ENCODE data around the gene TSR3.

The TSR3 gene

DNA sequence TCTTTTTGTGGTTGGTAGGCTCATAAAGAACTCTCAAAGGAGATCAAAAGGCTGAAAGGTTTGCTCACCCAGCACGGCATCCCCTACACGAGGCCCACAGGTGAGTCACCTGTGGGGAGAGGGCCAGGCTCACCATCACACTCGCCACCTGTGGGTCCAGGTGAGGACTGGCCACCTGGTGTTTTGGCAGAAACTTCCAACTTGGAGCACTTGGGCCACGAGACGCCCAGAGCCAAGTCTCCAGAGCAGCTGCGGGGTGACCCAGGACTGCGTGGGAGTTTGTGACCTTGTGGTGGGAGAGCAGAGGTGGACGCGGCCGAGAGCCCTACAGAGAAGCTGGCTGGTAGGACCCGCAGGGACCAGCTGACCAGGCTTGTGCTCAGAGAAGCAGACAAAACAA lies 11.1 kb upstream of the TSR3 start:
- Histone ChIP-seq H3K4ac (ENCODE audit: low read depth in 1 of 2, low read length in 2 of 2) (no peak overlapping the region), H3K14ac (ENCODE audit: low read length in 2 of 2) (no peak overlapping the region), H4K91ac (ENCODE audit: low read length) (no peak overlapping the region), H3K27me3 (ENCODE audit: control insufficient read depth in 1 of 2, insufficient read depth in 1 of 2, low read length in 2 of 2) (no peaks in the 10 kb centered on the region), H2BK120ac (ENCODE audit: low read depth, low read length) (no peak overlapping the region), H3K27ac (ENCODE audit: low read length, poor library complexity, severe bottlenecking) (no peak overlapping the region), H2AFZ (ENCODE audit: low read depth, low read length) (no peak overlapping the region), H3K23ac (ENCODE audit: low read length in 2 of 2) (no peak overlapping the region), H3K36me3 (ENCODE audit: control insufficient read depth in 1 of 2, insufficient read depth in 2 of 2, low read depth in 1 of 2, low read length in 2 of 2) (peaks cover 71 to 78% of the 10 kb centered on the region in 2 experiments), H4K8ac (ENCODE audit: low read length) (no peak overlapping the region), H2BK15ac (ENCODE audit: low read depth, poor library complexity, severe bottlenecking) (no peak overlapping the region), H3K4me2 (ENCODE audit: low read length, poor library complexity, severe bottlenecking) (no peak overlapping the region), H3K4me1 (ENCODE audit: control insufficient read depth, insufficient read depth, low read depth, low read length) (peaks cover 3% of the 10 kb centered on the region), H3K9ac (ENCODE audit: low read length) (no peak overlapping the region), H2BK5ac (ENCODE audit: low read depth, low read length, poor library complexity, severe bottlenecking) (no peak overlapping the region), H2AK5ac (ENCODE audit: low read length, severe bottlenecking) (no peak overlapping the region), H3K4me3 (ENCODE audit: insufficient read depth in 1 of 2, low read depth in 1 of 2, low read length in 2 of 2) (no peak overlapping the region), H3K18ac (ENCODE audit: low read depth in 1 of 2, low read length in 2 of 2) (no peak overlapping the region), H3K79me1 (replicated peaks; ENCODE audit: low read length, poor library complexity, severe bottlenecking) (peaks cover 47% of the 10 kb centered on the region), H3K9me3 (ENCODE audit: control insufficient read depth, low read length) (no peaks in the 10 kb centered on the region), H2BK12ac (ENCODE audit: low read length in 2 of 2) (no peak overlapping the region)
- 92% methylated on average over 9 of the region's 11 CpGs for WGBS
- DNase-seq, result no peak

DNA sequence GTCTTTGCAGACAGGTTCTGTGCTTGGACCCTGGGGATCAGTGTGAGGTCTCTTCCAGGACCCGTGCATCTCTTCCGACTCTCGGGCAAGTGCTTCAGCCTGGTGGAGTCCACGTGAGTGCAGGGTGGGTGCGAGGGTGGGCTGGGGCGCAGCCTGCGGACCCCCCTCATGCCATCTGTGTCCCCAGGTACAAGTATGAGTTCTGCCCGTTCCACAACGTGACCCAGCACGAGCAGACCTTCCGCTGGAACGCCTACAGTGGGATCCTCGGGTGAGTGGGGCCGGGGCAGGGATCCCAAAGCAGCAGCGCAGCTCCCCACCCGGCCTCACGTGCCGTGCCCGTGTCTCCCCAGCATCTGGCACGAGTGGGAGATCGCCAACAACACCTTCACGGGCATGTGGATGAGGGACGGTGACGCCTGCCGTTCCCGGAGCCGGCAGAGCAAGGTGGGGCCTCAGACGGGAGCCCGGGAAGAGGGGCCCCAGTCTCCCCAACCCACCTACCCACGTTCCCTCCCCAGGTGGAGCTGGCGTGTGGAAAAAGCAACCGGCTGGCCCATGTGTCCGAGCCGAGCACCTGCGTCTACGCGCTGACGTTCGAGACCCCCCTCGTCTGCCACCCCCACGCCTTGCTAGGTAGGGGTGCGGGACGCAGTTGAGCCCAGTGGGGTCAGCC lies 10.1 kb upstream of the TSR3 start:
- Histone ChIP-seq H3K27ac (ENCODE audit: low read length, poor library complexity, severe bottlenecking) (no peak overlapping the region), H3K9ac (ENCODE audit: low read length) (no peak overlapping the region), H2BK120ac (ENCODE audit: low read depth, low read length) (no peak overlapping the region), H2BK15ac (ENCODE audit: low read depth, poor library complexity, severe bottlenecking) (no peak overlapping the region), H3K79me1 (replicated peaks; ENCODE audit: low read length, poor library complexity, severe bottlenecking) (peaks cover 49% of the 10 kb centered on the region), H3K4me1 (ENCODE audit: control insufficient read depth, insufficient read depth, low read depth, low read length) (peaks cover 9% of the 10 kb centered on the region), H3K36me3 (ENCODE audit: control insufficient read depth in 1 of 2, insufficient read depth in 2 of 2, low read depth in 1 of 2, low read length in 2 of 2) (peaks cover 68 to 75% of the 10 kb centered on the region in 2 experiments), H3K14ac (ENCODE audit: low read length in 2 of 2) (no peak overlapping the region), H2AFZ (ENCODE audit: low read depth, low read length) (no peak overlapping the region), H2AK5ac (ENCODE audit: low read length, severe bottlenecking) (no peak overlapping the region), H3K4ac (ENCODE audit: low read depth in 1 of 2, low read length in 2 of 2) (no peak overlapping the region), H2BK12ac (ENCODE audit: low read length in 2 of 2) (no peak overlapping the region), H2BK5ac (ENCODE audit: low read depth, low read length, poor library complexity, severe bottlenecking) (no peak overlapping the region), H3K9me3 (ENCODE audit: control insufficient read depth, low read length) (no peaks in the 10 kb centered on the region), H3K4me2 (ENCODE audit: low read length, poor library complexity, severe bottlenecking) (no peak overlapping the region), H3K23ac (ENCODE audit: low read length in 2 of 2) (no peak overlapping the region), H3K18ac (ENCODE audit: low read depth in 1 of 2, low read length in 2 of 2) (no peak overlapping the region), H4K91ac (ENCODE audit: low read length) (peak overlapping the region; percentile 70), H4K8ac (ENCODE audit: low read length) (no peak overlapping the region), H3K27me3 (ENCODE audit: control insufficient read depth in 1 of 2, insufficient read depth in 1 of 2, low read length in 2 of 2) (no peaks in the 10 kb centered on the region), H3K4me3 (ENCODE audit: insufficient read depth in 1 of 2, low read depth in 1 of 2, low read length in 2 of 2) (no peak overlapping the region)
- WGBS, result 97% methylated on average over 43 of the region's 43 CpGs
- no peak for DNase-seq

DNA sequence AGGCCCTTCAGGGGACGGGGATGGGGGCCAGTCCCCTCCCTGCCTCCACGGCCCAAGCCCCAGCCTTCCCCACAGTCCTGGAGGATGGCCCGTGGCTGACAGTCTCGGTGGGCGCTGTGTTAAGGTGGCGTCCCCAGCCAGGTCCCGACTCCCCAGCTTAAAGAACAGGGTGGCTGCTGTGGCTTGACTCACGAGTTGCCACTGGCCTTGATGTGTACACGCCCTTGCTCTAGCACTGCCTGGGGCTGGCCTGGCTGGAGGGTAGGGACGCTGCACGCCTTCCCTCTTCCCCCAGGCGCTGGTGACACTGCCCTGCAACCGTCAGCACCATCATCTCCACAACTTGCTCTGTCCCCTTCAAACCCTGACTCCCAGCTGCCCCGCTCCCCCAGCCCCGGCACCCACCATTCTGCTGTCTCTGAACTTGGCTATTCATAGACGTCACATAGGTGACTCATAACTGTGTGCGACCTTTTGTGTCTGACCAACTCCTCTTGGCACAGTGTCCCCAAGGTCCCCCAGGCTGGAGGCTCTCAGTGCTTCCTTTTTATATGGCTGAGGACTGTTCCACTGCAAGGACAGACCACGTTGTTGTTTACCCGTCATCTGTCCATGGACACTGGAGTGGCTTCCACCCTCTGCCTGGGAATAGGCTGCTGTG lies 6.4 kb upstream of the TSR3 start:
- Histone ChIP-seq H3K27me3 (ENCODE audit: control insufficient read depth in 1 of 2, insufficient read depth in 1 of 2, low read length in 2 of 2) (no peaks in the 10 kb centered on the region), H2BK120ac (ENCODE audit: low read depth, low read length) (no peak overlapping the region), H3K4me1 (ENCODE audit: control insufficient read depth, insufficient read depth, low read depth, low read length) (peaks cover 21% of the 10 kb centered on the region), H2AFZ (ENCODE audit: low read depth, low read length) (no peak overlapping the region), H3K4me2 (ENCODE audit: low read length, poor library complexity, severe bottlenecking) (no peak overlapping the region), H4K91ac (ENCODE audit: low read length) (no peak overlapping the region), H3K79me1 (replicated peaks; ENCODE audit: low read length, poor library complexity, severe bottlenecking) (peaks cover 50% of the 10 kb centered on the region), H3K9me3 (ENCODE audit: control insufficient read depth, low read length) (no peaks in the 10 kb centered on the region), H2BK15ac (ENCODE audit: low read depth, poor library complexity, severe bottlenecking) (no peak overlapping the region), H2AK5ac (ENCODE audit: low read length, severe bottlenecking) (no peak overlapping the region), H3K18ac (ENCODE audit: low read depth in 1 of 2, low read length in 2 of 2) (no peak overlapping the region), H2BK12ac (ENCODE audit: low read length in 2 of 2) (no peak overlapping the region), H3K23ac (ENCODE audit: low read length in 2 of 2) (no peak overlapping the region), H3K36me3 (ENCODE audit: control insufficient read depth in 1 of 2, insufficient read depth in 2 of 2, low read depth in 1 of 2, low read length in 2 of 2) (peaks cover 31 to 66% of the 10 kb centered on the region in 2 experiments), H3K9ac (ENCODE audit: low read length) (no peak overlapping the region), H2BK5ac (ENCODE audit: low read depth, low read length, poor library complexity, severe bottlenecking) (no peak overlapping the region), H4K8ac (ENCODE audit: low read length) (no peak overlapping the region), H3K4ac (ENCODE audit: low read depth in 1 of 2, low read length in 2 of 2) (no peak overlapping the region), H3K27ac (ENCODE audit: low read length, poor library complexity, severe bottlenecking) (no peak overlapping the region), H3K14ac (ENCODE audit: low read length in 2 of 2) (no peak overlapping the region), H3K4me3 (ENCODE audit: insufficient read depth in 1 of 2, low read depth in 1 of 2, low read length in 2 of 2) (no peak overlapping the region)
- DNase-seq, result no peak
- 88% methylated on average over 19 of the region's 19 CpGs for WGBS

DNA sequence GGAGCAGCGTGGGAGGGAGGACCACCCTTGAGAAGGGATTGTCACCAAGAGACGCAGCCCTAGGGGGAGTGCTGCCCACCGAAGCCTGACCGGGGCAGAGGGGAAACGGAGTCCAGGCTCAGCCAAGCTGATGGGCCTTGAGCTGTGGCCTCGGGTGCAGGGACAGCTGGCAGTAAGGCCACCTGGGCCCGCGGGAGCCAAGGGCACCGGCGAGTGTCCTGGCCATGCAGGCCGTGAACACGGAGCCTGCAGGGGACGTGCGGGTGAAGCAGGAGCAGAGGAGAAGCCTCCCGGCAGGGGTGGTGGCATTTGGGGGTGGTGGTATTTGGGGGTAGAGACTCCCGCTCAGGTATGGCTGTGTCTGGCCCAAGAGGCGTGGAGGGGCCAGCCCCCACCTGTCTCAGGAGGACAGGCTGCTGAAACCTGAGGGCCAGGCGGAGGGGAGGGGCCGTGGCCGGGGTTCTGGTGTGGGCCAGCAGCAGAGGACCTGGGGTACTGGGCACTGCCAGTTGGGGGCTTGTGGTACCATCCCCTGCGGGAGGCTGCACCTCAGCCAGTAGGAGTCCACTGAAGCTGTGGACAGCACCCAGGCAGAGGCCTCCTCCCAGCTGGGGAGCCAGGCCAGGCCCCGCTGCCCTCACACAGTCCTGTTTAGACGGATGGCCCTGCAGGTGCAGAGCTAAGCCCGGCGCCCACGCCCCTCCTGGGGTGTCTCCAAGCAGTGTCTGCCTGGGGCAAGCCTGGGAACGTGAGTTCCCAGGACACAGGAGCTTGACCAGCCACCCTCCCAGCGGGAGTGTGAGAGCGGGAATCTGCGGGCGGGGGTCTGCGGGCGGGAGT lies 4.6 kb upstream of the TSR3 start:
- H3K27ac ChIP-seq (ENCODE audit: low read length, poor library complexity, severe bottlenecking), result no peak overlapping the region
- no peak overlapping the region for H3K4me2 ChIP-seq (ENCODE audit: low read length, poor library complexity, severe bottlenecking)
- H2BK5ac ChIP-seq (ENCODE audit: low read depth, low read length, poor library complexity, severe bottlenecking), result no peak overlapping the region
- peaks cover 43% of the 10 kb centered on the region for H3K79me1 ChIP-seq (replicated peaks; ENCODE audit: low read length, poor library complexity, severe bottlenecking)
- H3K4ac ChIP-seq (ENCODE audit: low read depth in 1 of 2, low read length in 2 of 2), result no peak overlapping the region
- H3K14ac ChIP-seq (ENCODE audit: low read length in 2 of 2), result no peak overlapping the region
- peak overlapping the region in 1 of 2 experiments; percentile 48 for H2BK12ac ChIP-seq (ENCODE audit: low read length in 2 of 2)
- H3K9ac ChIP-seq (ENCODE audit: low read length), result no peak overlapping the region
- no peak overlapping the region for H4K91ac ChIP-seq (ENCODE audit: low read length)
- H2BK15ac ChIP-seq (ENCODE audit: low read depth, poor library complexity, severe bottlenecking), result no peak overlapping the region
- no peaks in the 10 kb centered on the region for H3K9me3 ChIP-seq (ENCODE audit: control insufficient read depth, low read length)
- H4K8ac ChIP-seq (ENCODE audit: low read length), result no peak overlapping the region
- H2AFZ ChIP-seq (ENCODE audit: low read depth, low read length), result no peak overlapping the region
- H3K4me3 ChIP-seq (ENCODE audit: insufficient read depth in 1 of 2, low read depth in 1 of 2, low read length in 2 of 2), result no peak overlapping the region
- H3K4me1 ChIP-seq (ENCODE audit: control insufficient read depth, insufficient read depth, low read depth, low read length), result peaks cover 26% of the 10 kb centered on the region
- H2BK120ac ChIP-seq (ENCODE audit: low read depth, low read length), result no peak overlapping the region
- H2AK5ac ChIP-seq (ENCODE audit: low read length, severe bottlenecking), result no peak overlapping the region
- WGBS, result 92% methylated on average over 33 of the region's 33 CpGs
- H3K23ac ChIP-seq (ENCODE audit: low read length in 2 of 2), result no peak overlapping the region
- H3K27me3 ChIP-seq (ENCODE audit: control insufficient read depth in 1 of 2, insufficient read depth in 1 of 2, low read length in 2 of 2), result no peaks in the 10 kb centered on the region
- H3K36me3 ChIP-seq (ENCODE audit: control insufficient read depth in 1 of 2, insufficient read depth in 2 of 2, low read depth in 1 of 2, low read length in 2 of 2), result peaks cover 15 to 51% of the 10 kb centered on the region in 2 experiments
- DNase-seq, result no peak
- no peak overlapping the region for H3K18ac ChIP-seq (ENCODE audit: low read depth in 1 of 2, low read length in 2 of 2)
